ENCODE measurements around the gene HEPACAM.

HEPACAM gene

GRCh38 chr11:124882339-124883071, 53.3 kb downstream of the HEPACAM start:
- no peak for DNase-seq

- no peak for DNase-seq
Observed at GRCh38 chr11:124880958-124881357, 54.9 kb downstream of the HEPACAM start.

GRCh38 chr11:124880290-124880611, 55.6 kb downstream of the HEPACAM start:
- DNase-seq, result no peak

- DNase-seq, result no peak
Observed at GRCh38 chr11:124879493-124880289, 56.2 kb downstream of the HEPACAM start.

GRCh38 chr11:124878759-124879492, 56.9 kb downstream of the HEPACAM start:
- no peak for DNase-seq

GRCh38 chr11:124877910-124878758, 57.7 kb downstream of the HEPACAM start:
- DNase-seq, result no peak

- DNase-seq, result no peak
Observed at GRCh38 chr11:124877631-124877909, 58.3 kb downstream of the HEPACAM start.

GRCh38 chr11:124876818-124877630, 58.8 kb downstream of the HEPACAM start:
- no peak for DNase-seq

GRCh38 chr11:124875943-124876817, 59.7 kb downstream of the HEPACAM start:
- peak; percentile 72 to 77 for DNase-seq

- DNase-seq, result no peak
Observed at GRCh38 chr11:124875401-124875800, 60.4 kb downstream of the HEPACAM start.

GRCh38 chr11:124874571-124875255, 61.1 kb downstream of the HEPACAM start:
- DNase-seq, result no peak

- DNase-seq, result no peak
Observed at GRCh38 chr11:124873951-124874350, 61.9 kb downstream of the HEPACAM start.

- no peak for DNase-seq
Observed at GRCh38 chr11:124872741-124873140, 63.1 kb downstream of the HEPACAM start.

GRCh38 chr11:124872280-124872679, 63.6 kb downstream of the HEPACAM start:
- no peak for DNase-seq

GRCh38 chr11:124870430-124870829, 65.4 kb downstream of the HEPACAM start:
- DNase-seq, result no peak

GRCh38 chr11:124869856-124870387, 65.9 kb downstream of the HEPACAM start:
- DNase-seq, result no peak

- no peak for DNase-seq
Observed at GRCh38 chr11:124869331-124869730, 66.5 kb downstream of the HEPACAM start.

Measured in activated CD4-positive, alpha-beta T cell treated with anti-CD3 and anti-CD28 coated beads for 4 hours (primary cell).